OCI-LY3 (cell line): ENCODE data around the gene ICAM5.

ENCODE experiments used
- CTCF ChIP-seq: fragments of 200-600, 300-600 bp; sonication (generic); IDR thresholded peaks from 2 replicates; pipeline ENCODE4 v1.5.1; 2014; ENCODE audit warnings: antibody characterized with exemption, low read length, low read depth
- EZH2phosphoT487 ChIP-seq: fragments of 200-600 bp; shearing (Covaris generic); IDR thresholded peaks from 2 replicates; pipeline ENCODE4 v1.6.1; 2018; ENCODE audit warnings: antibody characterized with exemption, mixed run types, low read depth

- TF ChIP-seq CTCF (no peak), EZH2phosphoT487 (no peak)
Measured at GRCh38 chr19:10277795-10278589, 11.8 kb upstream of the ICAM5 start.
